ENCODE results near the gene MRTO4.

DNA sequence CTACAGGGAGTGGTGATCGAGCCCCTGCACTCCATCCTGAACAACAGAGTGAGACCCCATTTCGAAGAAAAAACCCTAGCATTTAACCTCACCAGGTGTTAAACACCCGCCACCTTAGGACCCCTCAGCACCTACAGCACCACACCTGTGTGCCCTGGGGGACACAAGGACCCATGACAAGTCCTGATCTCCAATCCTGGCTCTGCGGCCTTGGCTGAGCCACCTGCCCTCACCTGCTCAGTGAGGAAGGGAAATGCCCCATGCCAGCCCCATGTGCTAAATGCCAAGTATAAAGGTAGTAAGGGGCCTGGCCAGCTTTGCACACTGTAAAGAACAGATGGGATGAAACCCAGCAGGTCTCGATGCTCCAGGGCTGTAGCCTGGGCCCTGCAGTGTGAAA is 11.1 kb downstream of the MRTO4 start:
- TF ChIP-seq, protein P1, sequence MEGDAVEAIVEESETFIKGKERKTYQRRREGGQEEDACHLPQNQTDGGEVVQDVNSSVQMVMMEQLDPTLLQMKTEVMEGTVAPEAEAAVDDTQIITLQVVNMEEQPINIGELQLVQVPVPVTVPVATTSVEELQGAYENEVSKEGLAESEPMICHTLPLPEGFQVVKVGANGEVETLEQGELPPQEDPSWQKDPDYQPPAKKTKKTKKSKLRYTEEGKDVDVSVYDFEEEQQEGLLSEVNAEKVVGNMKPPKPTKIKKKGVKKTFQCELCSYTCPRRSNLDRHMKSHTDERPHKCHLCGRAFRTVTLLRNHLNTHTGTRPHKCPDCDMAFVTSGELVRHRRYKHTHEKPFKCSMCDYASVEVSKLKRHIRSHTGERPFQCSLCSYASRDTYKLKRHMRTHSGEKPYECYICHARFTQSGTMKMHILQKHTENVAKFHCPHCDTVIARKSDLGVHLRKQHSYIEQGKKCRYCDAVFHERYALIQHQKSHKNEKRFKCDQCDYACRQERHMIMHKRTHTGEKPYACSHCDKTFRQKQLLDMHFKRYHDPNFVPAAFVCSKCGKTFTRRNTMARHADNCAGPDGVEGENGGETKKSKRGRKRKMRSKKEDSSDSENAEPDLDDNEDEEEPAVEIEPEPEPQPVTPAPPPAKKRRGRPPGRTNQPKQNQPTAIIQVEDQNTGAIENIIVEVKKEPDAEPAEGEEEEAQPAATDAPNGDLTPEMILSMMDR (conservative IDR thresholded peaks at IDR 0.05; ENCODE audit: low read depth, low read length) = no peak
- TF ChIP-seq EZH2 (IDR thresholded peaks at IDR 0.05; ENCODE audit: low read length, unreplicated experiment) (no peak), EZH2phosphoT487 (IDR thresholded peaks at IDR 0.05; ENCODE audit: borderline replicate concordance, low read length) (no peak)

Data from PC-3 (cell line).